Hepatocyte (in vitro differentiated cells): Measurements from ENCODE around the gene CDRT4. TPM values are rescaled to one million over a fixed set of nuclear protein-coding genes. Genes with fewer than 3 reads are reported as not detected.

Source experiments
- DNase-seq: peaks from one replicate; pipeline ENCODE4 v3.0.0-alpha.2; 2016; ENCODE audit warnings: low spot score
- H2AFZ ChIP-seq: fragments of 200-600 bp; sonication (generic); 2 replicates; pipeline ENCODE4 v1.6.0; 2016; ENCODE audit warnings: antibody characterized with exemption, mild to moderate bottlenecking
- H3K27ac ChIP-seq: fragments of 200-600 bp; sonication (generic); 2 replicates; pipeline ENCODE4 v1.5.1; 2016; ENCODE audit warnings: mild to moderate bottlenecking
- H3K27me3 ChIP-seq: fragments of 200-600 bp; sonication (generic); 2 replicates; pipeline ENCODE4 v1.6.1; 2016
- H3K36me3 ChIP-seq: fragments of 200-600 bp; sonication (generic); replicated peaks from 2 replicates; pipeline ENCODE4 v1.5.1; 2016; ENCODE audit warnings: low read depth; ENCODE audit not compliant: insufficient read depth
- H3K4me1 ChIP-seq: fragments of 200-600 bp; sonication (generic); 2 replicates; pipeline ENCODE4 v1.5.1; 2016; ENCODE audit warnings: mild to moderate bottlenecking, moderate library complexity; ENCODE audit not compliant: insufficient read depth
- H3K4me2 ChIP-seq: fragments of 200-600 bp; sonication (generic); 2 replicates; pipeline ENCODE4 v1.6.0; 2016
- H3K4me3 ChIP-seq: fragments of 200-600 bp; sonication (generic); 2 replicates; pipeline ENCODE4 v1.5.1; 2016; ENCODE audit warnings: mild to moderate bottlenecking
- H3K79me2 ChIP-seq: fragments of 200-600 bp; sonication (generic); 2 replicates; pipeline ENCODE4 v1.6.0; 2017; ENCODE audit warnings: mild to moderate bottlenecking
- H3K9me2 ChIP-seq: fragments of 200-600 bp; sonication (generic); replicated peaks from 2 replicates; pipeline ENCODE4 v1.6.0; 2017; ENCODE audit warnings: mild to moderate bottlenecking; ENCODE audit not compliant: insufficient read depth
- H3K9me3 ChIP-seq: fragments of 200-600 bp; sonication (generic); 2 replicates; pipeline ENCODE4 v1.5.1; 2016; ENCODE audit warnings: low read depth, mild to moderate bottlenecking
- H4K20me1 ChIP-seq: fragments of 200-600 bp; sonication (generic); 2 replicates; pipeline ENCODE4 v1.6.0; 2016; ENCODE audit warnings: mild to moderate bottlenecking; ENCODE audit not compliant: insufficient read depth, poor library complexity, severe bottlenecking
- EZH2 ChIP-seq: fragments of 200-600 bp; sonication (generic); IDR thresholded peaks from 2 replicates; pipeline ENCODE4 v1.6.1; 2016; ENCODE audit warnings: antibody characterized with exemption, mild to moderate bottlenecking, borderline replicate concordance
- EZH2phosphoT487 ChIP-seq: fragments of 200-600 bp; sonication (generic); IDR thresholded peaks from one replicate; pipeline ENCODE4 v1.6.1; 2018; ENCODE audit warnings: antibody characterized with exemption, mild to moderate bottlenecking, low read depth, moderate library complexity; ENCODE audit not compliant: unreplicated experiment, severe bottlenecking
- WGBS: methylation state at CpG from one replicate; pipeline ENCODE4 v1.1.6; 2016; ENCODE audit warnings: low lambda C conversion rate; ENCODE audit errors: missing lambda C conversion rate; 5-methylcytosine and 5-hydroxymethylcytosine counted together
- polyA plus RNA-seq: library from polyadenylated mRNA; unstranded; fragments of >200 nt; fragmentation: Nextera tagmentation; extraction: Ambion mirVana; gene quantifications from 2 replicates; pipeline ENCODE4 v1.2.1, GENCODE V29; 2016
- total RNA-seq: library from RNA; depleted of rRNA; stranded (reverse); fragments of >200 nt; gene quantifications from 2 replicates; pipeline ENCODE4 v1.2.3, GENCODE V29; 2014
- TF ChIP-seq, protein P1 (sequence below): fragments of 200-600 bp; sonication (generic); IDR thresholded peaks from 2 replicates; pipeline ENCODE4 v1.5.1; 2016; ENCODE audit warnings: antibody characterized with exemption, mild to moderate bottlenecking; ENCODE audit not compliant: poor library complexity

Gene CDRT4
- total and polyA plus RNA-seq, 2 experiments from 2014 or later, result 2.7 to 9.6 TPM

DNA sequence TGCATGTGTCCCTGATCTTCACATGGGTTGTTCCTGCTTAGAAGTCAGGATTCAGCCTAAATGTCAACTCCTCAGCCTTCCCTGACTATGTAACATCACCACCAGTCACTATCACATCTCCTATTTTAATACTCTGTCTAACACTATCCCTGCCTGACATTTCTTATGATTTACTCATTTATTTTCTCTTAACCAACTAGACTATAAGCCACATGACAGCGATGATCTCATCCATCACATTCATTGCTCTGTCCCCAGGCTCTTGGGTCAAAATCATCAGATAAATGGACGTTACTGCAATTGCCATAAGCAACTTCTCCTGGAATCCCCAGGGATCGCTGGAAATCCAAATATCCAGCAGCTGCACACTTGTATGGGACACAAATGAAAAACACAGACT lies 15.7 kb downstream of the CDRT4 start:
- Histone ChIP-seq H3K27me3 (no peaks in the 10 kb centered on the region), H3K27ac (no peak overlapping the region), H3K36me3 (no peaks in the 10 kb centered on the region), H3K4me1 (peaks cover 3% of the 10 kb centered on the region), H3K9me3 (peaks cover 6% of the 10 kb centered on the region), H3K9me2 (no peaks in the 10 kb centered on the region), H3K4me3 (no peak overlapping the region), H3K4me2 (no peak overlapping the region), H3K79me2 (no peaks in the 10 kb centered on the region), H2AFZ (no peak overlapping the region), H4K20me1 (no peaks in the 10 kb centered on the region)
- 84% methylated on average over 3 of the region's 3 CpGs for WGBS
- TF ChIP-seq, protein P1, sequence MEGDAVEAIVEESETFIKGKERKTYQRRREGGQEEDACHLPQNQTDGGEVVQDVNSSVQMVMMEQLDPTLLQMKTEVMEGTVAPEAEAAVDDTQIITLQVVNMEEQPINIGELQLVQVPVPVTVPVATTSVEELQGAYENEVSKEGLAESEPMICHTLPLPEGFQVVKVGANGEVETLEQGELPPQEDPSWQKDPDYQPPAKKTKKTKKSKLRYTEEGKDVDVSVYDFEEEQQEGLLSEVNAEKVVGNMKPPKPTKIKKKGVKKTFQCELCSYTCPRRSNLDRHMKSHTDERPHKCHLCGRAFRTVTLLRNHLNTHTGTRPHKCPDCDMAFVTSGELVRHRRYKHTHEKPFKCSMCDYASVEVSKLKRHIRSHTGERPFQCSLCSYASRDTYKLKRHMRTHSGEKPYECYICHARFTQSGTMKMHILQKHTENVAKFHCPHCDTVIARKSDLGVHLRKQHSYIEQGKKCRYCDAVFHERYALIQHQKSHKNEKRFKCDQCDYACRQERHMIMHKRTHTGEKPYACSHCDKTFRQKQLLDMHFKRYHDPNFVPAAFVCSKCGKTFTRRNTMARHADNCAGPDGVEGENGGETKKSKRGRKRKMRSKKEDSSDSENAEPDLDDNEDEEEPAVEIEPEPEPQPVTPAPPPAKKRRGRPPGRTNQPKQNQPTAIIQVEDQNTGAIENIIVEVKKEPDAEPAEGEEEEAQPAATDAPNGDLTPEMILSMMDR, result no peak
- TF ChIP-seq EZH2phosphoT487 (no peak), EZH2 (no peak)
- DNase-seq, result no peak

- 92% methylated on average over 7 of the region's 7 CpGs for WGBS
- H3K27ac ChIP-seq, result no peak overlapping the region
- H4K20me1 ChIP-seq, result no peaks in the 10 kb centered on the region
- no peak overlapping the region for H3K4me3 ChIP-seq
- no peaks in the 10 kb centered on the region for H3K27me3 ChIP-seq
- no peaks in the 10 kb centered on the region for H3K9me3 ChIP-seq
- no peaks in the 10 kb centered on the region for H3K9me2 ChIP-seq
- no peak overlapping the region for H3K4me2 ChIP-seq
- no peaks in the 10 kb centered on the region for H3K79me2 ChIP-seq
- H3K36me3 ChIP-seq, result no peaks in the 10 kb centered on the region
- DNase-seq, result no peak
- H3K4me1 ChIP-seq, result no peaks in the 10 kb centered on the region
- TF ChIP-seq, protein P1, result no peak
- TF ChIP-seq EZH2phosphoT487 (no peak), EZH2 (no peak)
- H2AFZ ChIP-seq, result no peak overlapping the region
Measured at GRCh38 chr17:15448580-15448956, 18.9 kb downstream of the CDRT4 start.

GRCh38 chr17:15447928-15448579 lies 19.4 kb downstream of the CDRT4 start:
- H4K20me1 ChIP-seq, result no peaks in the 10 kb centered on the region
- WGBS, result 76% methylated on average over 6 of the region's 6 CpGs
- no peak overlapping the region for H3K27ac ChIP-seq
- TF ChIP-seq EZH2phosphoT487 (no peak), EZH2 (no peak)
- TF ChIP-seq, protein P1, result no peak
- no peak overlapping the region for H2AFZ ChIP-seq
- DNase-seq, result no peak
- H3K36me3 ChIP-seq, result no peaks in the 10 kb centered on the region
- H3K79me2 ChIP-seq, result no peaks in the 10 kb centered on the region
- no peaks in the 10 kb centered on the region for H3K9me2 ChIP-seq
- no peaks in the 10 kb centered on the region for H3K9me3 ChIP-seq
- H3K27me3 ChIP-seq, result no peaks in the 10 kb centered on the region
- H3K4me1 ChIP-seq, result no peaks in the 10 kb centered on the region
- no peak overlapping the region for H3K4me3 ChIP-seq
- no peak overlapping the region for H3K4me2 ChIP-seq
